Parathyroid adenoma (tissue), 2 donors: ENCODE measurements around the gene TUG1.
A peak's percentile ranks its signal among the peaks of the same experiment; 100 is the strongest.

Experiments
- H2AFZ ChIP-seq: fragments of 300-600 bp; sonication (generic); one replicate; pipeline ENCODE4 v1.7.0; 2017; ENCODE audit warnings: antibody characterized with exemption, mild to moderate bottlenecking
- H3K27ac ChIP-seq: fragments of 300-600 bp; sonication (generic); one replicate; pipeline ENCODE4 v1.7.0; 2017
- H3K27me3 ChIP-seq: fragments of 300-600 bp; sonication (generic); one replicate; pipeline ENCODE4 v1.7.0; 2017; ENCODE audit warnings: low read length; ENCODE audit not compliant: control insufficient read depth, insufficient read depth
- H3K36me3 ChIP-seq: fragments of 300-600 bp; sonication (generic); one replicate; pipeline ENCODE4 v1.7.0; 2017; ENCODE audit warnings: low read length; ENCODE audit not compliant: control insufficient read depth, insufficient read depth
- H3K4me1 ChIP-seq: fragments of 300-600 bp; sonication (generic); one replicate; pipeline ENCODE4 v1.7.0; 2017; ENCODE audit warnings: control low read depth
- H3K4me2 ChIP-seq: fragments of 300-600 bp; sonication (generic); one replicate; pipeline ENCODE4 v1.7.0; 2017; ENCODE audit warnings: low read length
- H3K4me3 ChIP-seq: fragments of 300-600 bp; sonication (generic); one replicate; pipeline ENCODE4 v1.7.0; 2017; ENCODE audit warnings: low read depth, low read length
- H3K79me2 ChIP-seq: fragments of 300-600 bp; sonication (generic); one replicate; pipeline ENCODE4 v1.7.0; 2017; ENCODE audit warnings: control low read depth
- H3K9ac ChIP-seq: fragments of 300-600 bp; sonication (generic); one replicate; pipeline ENCODE4 v1.7.0; 2017; ENCODE audit warnings: mild to moderate bottlenecking
- H3K9me3 ChIP-seq: fragments of 300-600 bp; sonication (generic); one replicate; pipeline ENCODE4 v1.7.0; 2017; ENCODE audit warnings: low read length; ENCODE audit not compliant: control insufficient read depth
- TF ChIP-seq, protein P1 (sequence below): fragments of 300-600 bp; sonication (generic); IDR thresholded peaks from one replicate; pipeline ENCODE4 v1.7.0; 2017; ENCODE audit warnings: antibody characterized with exemption, mild to moderate bottlenecking
- donor health status: primary hyperparathyroidism.

Gene TUG1

DNA sequence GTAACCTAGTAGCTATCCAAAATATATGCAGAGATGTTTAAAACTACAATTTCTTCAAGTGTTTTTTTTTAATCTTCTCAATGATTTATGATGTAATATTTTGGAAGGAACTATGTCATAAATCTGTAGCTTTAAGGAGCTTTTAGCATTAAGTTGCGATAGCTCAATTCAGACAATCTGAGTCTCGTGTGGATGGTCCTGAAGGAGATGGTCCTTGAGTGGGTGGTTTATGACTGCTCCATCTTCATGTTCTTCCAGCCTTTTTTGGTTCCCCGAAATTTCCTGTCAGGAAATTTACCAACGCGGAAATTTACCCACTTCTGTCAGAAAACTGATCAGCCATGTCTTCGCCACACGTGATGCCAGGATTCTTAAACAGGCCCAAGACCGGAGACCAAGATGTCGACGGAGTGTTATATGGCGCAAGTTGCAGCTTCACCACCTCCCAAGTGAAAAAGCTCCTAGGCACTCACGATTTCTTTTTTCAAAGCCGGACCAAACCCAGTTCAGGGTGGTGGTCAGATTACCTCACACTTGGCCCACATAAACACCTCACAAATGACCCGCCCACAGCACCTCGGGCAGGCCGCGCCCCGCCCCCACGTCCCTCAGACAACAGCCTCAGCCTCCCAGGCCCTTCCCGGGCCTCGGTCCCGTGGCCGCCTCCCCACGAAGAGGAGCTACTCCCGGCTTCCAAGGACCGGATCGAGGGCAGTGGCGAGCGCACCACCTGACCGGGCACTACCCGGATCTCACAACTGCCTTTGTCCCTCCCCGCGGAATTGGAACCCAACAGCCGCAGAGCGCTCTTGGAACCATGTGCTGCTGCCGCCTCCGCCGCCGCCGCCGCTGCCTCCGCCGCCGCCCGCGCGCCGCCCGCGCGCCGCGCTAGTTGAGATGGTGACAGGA, 796 bp upstream of the TUG1 start, which contains the start of gene MORC2:
Gene MORC2, minus strand, starts transcription at position 760 of the 909 bp plus-strand sequence. CDS start 885 bp downstream, outside the sequence.
- Histone ChIP-seq H3K4me2 (peak within 1 kb of the TSS; percentile 80), H3K9ac (peak within 1 kb of the TSS; percentile 80), H3K4me3 (peak within 1 kb of the TSS; percentile 81), H3K79me2 (peaks cover 13% of the 10 kb centered on the region), H3K4me1 (peaks cover 4% of the 10 kb centered on the region), H3K36me3 (peaks cover 6% of the 10 kb centered on the region), H3K27ac (peak within 1 kb of the TSS; percentile 93), H2AFZ (peak within 1 kb of the TSS; percentile 83), H3K27me3 (no peaks in the 10 kb centered on the region), H3K9me3 (peaks cover 10% of the 10 kb centered on the region)
- TF ChIP-seq, protein P1, sequence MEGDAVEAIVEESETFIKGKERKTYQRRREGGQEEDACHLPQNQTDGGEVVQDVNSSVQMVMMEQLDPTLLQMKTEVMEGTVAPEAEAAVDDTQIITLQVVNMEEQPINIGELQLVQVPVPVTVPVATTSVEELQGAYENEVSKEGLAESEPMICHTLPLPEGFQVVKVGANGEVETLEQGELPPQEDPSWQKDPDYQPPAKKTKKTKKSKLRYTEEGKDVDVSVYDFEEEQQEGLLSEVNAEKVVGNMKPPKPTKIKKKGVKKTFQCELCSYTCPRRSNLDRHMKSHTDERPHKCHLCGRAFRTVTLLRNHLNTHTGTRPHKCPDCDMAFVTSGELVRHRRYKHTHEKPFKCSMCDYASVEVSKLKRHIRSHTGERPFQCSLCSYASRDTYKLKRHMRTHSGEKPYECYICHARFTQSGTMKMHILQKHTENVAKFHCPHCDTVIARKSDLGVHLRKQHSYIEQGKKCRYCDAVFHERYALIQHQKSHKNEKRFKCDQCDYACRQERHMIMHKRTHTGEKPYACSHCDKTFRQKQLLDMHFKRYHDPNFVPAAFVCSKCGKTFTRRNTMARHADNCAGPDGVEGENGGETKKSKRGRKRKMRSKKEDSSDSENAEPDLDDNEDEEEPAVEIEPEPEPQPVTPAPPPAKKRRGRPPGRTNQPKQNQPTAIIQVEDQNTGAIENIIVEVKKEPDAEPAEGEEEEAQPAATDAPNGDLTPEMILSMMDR = no peak

DNA sequence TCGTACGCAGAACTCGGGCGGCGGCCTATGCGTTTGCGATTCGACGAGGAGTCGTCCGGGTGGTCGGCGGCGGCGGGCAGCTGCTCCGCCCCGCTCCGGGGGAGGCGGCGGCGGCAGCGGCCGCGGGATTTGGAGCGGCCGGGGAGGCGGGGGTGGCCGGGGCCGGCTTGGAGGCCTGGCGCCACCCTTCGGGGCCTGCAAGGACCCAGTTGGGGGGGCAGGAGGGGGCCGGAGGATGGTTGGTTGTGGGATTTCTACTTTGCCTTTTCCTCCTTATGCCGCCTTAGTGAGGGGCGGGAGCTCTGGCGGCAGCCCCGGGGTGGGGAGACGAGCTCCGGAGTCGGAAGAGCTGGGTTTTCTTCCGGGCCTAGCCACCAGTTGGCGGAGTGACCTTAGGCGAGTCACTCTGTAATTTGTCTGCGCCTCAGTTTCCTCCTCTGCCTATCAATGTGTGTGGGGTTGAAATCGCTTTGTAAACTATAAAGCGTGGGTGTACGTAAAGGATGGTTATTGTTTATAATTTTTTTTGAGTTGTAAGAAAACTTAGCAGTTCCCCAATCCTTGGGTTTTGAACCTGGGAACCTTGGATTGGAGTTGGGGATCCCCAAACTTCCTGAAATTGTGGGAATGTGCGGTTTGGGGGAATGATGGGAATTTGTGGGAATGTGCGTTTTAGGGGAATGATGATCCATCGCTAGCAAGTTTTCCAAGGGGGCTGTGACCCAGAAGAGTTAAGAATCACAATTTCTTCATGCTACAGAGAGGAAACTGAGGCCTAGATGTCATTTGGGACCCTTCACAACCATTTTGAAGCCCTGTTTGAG, 679 bp downstream of the TUG1 start:
- peak overlapping the region; percentile 80 for H3K4me2 ChIP-seq
- H3K9ac ChIP-seq = peak overlapping the region; percentile 80
- peaks cover 10% of the 10 kb centered on the region for H3K36me3 ChIP-seq
- H3K27me3 ChIP-seq = no peaks in the 10 kb centered on the region
- H2AFZ ChIP-seq = peak overlapping the region; percentile 83
- peaks cover 4% of the 10 kb centered on the region for H3K4me1 ChIP-seq
- H3K4me3 ChIP-seq = peak overlapping the region; percentile 81
- TF ChIP-seq, protein P1 = no peak
- H3K9me3 ChIP-seq = peaks cover 17% of the 10 kb centered on the region
- H3K79me2 ChIP-seq = peaks cover 13% of the 10 kb centered on the region
- peak overlapping the region; percentile 93 for H3K27ac ChIP-seq

DNA sequence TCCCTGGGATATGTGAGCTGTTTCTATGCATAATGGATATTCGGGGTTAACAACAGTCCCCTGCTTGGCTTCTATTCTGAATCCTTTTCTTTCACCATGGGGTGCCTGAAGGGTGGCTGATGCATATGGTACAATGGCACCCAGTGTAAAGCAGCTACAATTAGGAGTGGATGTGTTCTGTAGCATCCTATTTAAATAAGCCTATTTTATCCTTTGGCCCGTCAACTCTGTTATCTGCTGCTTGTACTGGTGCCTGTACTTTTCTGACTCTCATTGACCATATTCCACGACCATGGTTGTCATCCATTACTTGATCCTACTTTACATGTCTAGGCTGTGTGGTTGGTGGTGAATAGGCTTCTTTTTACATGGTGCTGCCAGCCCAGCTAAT, 1.3 kb downstream of the TUG1 start:
- Histone ChIP-seq H3K36me3 (peaks cover 12% of the 10 kb centered on the region), H3K4me1 (peaks cover 4% of the 10 kb centered on the region), H2AFZ (no peak overlapping the region), H3K27ac (no peak overlapping the region), H3K27me3 (no peaks in the 10 kb centered on the region), H3K79me2 (peaks cover 13% of the 10 kb centered on the region), H3K4me3 (peak overlapping the region; percentile 81), H3K9ac (no peak overlapping the region), H3K9me3 (peaks cover 23% of the 10 kb centered on the region), H3K4me2 (peak overlapping the region; percentile 66)
- TF ChIP-seq, protein P1 = no peak

DNA sequence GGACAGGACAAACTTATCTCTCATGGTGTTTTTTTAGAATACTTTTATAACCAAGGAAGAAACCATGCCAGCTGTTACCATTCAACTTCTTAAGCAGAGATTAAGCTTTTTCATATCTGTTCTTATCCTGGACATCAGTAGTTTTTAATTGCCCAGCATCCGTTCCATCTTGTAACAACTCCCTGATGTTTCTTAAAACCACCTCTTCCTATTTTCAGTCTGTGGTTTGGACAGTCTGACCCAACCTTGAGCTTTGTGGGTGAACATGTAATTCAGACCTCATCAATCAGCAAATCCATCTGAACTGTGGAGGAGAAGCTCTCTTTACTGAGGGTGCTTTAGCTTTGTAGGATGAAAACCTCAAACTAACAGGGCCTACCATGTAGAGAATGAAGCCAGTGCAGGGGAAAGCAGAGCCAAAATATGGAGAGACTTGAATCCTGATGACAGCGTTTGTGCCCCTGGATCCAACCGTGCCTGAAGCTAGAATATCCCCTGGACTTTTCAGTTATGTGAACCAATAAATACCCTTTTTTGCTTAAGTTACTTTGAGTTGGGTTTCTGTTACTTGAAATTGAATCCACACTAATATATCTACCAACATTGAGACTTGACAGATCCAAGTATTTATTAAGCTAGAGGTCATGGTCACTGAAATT, 9.4 kb downstream of the TUG1 start:
- Histone ChIP-seq H2AFZ (no peak overlapping the region), H3K27me3 (no peaks in the 10 kb centered on the region), H3K4me2 (no peak overlapping the region), H3K9me3 (peaks cover 22% of the 10 kb centered on the region), H3K4me3 (no peak overlapping the region), H3K4me1 (no peaks in the 10 kb centered on the region), H3K27ac (no peak overlapping the region), H3K79me2 (peaks cover 17% of the 10 kb centered on the region), H3K36me3 (peaks cover 9% of the 10 kb centered on the region), H3K9ac (no peak overlapping the region)
- TF ChIP-seq, protein P1 = no peak
